Activated T-helper 1 cell treated with anti-CD3 and anti-CD28 coated beads, Interleukin-2, amount 50 U/mL, for 16 hours (primary cell): ENCODE measurements around the gene LRRC15.

Experiments
- DNase-seq, 2 donors: peaks; one replicate each; pipeline ENCODE4 v3.0.0-alpha.2; 2020; ENCODE audit warnings: low read depth in 1 of 2, low spot score in 1 of 2

Gene LRRC15

DNA sequence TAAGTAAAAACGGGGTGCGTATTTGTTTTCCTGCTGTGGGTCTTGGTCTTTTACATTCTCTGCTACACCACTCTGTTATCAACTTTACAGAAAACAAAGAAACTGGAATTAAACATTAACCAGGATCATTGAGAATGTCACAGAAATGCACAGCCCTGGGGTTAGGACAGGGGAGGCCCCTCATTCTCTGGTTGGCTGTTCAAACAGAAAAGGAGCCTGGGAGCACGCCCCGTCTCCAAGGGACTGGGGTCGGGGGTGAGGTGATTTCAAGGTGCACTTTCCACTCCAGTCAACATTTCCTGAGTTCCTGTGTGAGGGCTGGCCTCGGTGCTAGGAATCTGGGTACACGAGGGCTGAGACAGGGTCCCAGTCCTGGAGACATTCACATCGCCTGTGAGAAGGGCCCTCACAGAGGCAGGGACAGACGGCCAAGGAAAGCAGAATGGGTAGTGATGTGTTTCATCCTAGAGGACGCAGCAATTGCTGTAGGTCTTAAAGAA, 48.7 kb downstream of the LRRC15 start:
- DNase-seq: no peak

DNA sequence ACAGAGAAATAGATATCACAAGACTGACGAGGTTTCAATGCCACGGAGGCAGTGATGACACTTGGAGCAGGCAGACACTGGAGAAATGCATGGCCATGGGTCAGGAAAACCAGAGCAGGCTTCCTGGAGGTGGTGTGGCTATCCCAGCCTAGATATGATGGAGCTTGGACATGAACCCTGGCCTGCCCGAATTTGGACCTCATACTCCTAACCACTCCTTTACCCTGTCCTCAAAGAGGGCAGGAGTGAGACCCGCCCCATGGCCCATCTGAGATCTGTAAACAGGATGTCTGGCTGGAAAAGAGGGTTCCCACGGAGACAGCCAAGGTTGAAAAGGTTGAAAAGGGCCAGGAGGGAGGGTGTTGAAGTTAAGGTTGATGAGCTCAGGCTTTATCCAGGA, 49.4 kb downstream of the LRRC15 start:
- no peak for DNase-seq

DNA sequence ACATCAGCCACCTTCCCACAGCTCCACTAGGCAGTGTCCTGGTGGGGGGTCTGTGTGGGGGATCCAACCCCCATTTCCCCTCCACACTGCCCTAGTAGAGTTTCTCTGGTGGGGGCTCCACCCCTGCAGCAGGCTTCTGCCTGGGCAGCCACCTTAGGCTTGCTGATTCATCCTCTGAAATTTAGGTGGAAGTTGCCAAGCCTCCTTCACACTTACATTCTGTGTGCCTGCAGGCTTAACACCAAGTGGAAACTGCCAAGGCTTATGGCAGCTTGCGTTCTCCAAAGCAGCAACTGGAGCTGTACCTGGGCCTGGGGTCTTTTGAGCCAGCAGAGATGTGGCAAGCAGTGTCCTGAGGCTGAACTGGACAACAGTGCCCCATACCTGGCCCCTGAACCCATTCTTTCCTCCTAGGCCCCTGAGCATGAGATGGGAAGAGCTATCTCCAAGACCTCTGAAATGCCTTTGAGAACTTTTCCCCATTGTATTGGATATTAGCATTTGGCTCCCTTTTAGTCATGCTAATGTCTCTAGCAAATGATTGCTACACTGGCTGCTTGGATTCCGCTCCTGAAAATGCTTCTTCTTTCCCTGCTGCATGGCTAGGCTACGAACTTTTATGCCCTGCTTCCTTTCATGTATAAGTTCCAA, 50.9 kb downstream of the LRRC15 start:
- DNase-seq: no peak

GRCh38 chr3:194316918-194317317, 52.6 kb downstream of the LRRC15 start:
- DNase-seq: no peak

DNA sequence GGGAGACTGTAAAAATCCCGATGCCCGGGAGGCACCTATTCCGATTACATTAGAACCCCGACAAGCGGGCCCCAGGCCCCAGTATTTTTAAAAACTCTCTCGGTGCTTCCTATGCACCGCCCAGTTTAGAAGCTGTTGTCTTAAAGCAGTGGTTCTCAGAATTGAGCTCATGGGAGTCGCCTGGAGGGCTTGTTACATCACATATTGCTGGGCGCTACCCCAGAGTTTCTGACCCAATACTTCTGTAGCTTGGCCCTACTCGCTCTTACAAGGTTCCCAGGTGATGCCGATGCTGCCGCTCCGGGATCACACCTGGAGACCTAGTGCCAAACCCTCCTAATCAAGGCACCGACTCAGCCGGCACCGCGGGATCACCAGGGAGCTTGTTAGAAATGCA, 53.6 kb downstream of the LRRC15 start:
- DNase-seq: no peak

- peak; percentile 71 to 75 for DNase-seq
Observed at GRCh38 chr3:194315088-194315964, 54.2 kb downstream of the LRRC15 start.

DNA sequence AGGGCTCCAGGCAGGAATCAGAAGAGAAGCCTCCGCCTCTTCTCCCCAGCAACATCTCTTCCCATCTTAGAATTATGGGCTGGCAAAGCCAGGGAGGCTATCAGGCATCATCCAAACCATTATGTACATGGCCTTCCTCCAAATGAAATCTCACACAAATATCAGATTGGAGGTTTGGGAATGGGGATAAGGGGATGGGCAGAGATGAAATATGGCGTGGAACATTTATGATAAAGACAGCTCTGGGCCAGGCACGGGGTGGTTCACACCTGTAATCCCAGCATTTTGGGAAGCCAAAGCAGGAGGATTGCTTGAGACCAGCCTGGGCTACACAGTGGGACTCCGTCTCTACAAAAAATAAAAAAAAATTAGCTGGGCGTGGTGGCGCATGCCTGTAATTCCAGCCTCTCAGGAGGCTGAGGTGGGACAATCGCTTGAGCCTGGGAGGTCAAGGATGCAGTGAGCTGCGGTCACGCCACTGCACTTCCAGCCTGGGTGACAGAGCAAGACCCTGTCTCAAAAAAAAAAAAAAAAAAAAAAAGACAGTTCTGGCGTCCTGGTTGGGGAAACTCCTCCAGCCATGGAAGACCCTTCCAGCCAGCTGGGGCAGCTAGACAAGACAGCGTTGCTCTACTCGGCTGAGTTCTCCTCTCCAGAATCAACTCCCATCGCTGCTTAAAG, 55.0 kb downstream of the LRRC15 start:
- no peak for DNase-seq

DNA sequence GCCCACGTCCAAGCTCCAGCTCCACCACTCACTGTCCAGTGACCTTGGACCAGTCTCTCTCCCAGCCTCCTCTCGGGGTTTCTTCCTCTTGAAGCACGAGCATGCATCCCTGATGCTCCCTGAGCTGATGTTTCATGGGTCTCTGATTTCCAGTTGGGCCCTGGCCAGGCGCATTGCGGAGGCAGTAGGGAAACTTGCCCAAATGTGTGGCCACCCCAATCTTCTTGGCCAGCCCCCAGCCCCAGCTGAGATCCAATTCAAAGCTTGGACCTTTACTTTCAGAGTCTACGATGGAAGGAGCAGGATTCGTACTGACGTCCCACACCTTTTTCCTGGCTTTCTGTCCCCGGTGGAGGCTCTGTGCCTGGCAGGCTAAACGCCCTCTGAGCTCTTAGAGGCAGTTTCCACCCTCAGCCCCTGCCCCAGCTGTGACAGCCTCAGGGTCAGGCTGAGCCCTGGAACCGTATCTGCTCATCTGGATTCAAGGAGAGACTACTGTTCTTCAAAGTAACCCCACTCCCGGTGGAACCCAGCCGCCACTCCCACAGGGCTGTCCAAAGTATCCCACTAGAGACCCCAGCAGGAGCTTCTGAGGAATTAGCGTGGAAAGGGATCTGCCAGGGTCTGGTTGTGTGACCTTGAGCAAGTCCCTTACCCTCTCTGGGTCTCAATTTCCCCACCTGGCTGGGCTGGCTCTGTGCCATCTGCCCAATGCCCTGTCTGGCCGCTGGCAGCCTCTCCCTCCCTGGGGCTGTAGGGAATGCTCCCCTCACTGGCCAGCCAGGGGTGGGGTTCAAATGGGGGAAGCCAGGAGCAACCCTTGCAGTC, 55.8 kb downstream of the LRRC15 start:
- no peak for DNase-seq

DNA sequence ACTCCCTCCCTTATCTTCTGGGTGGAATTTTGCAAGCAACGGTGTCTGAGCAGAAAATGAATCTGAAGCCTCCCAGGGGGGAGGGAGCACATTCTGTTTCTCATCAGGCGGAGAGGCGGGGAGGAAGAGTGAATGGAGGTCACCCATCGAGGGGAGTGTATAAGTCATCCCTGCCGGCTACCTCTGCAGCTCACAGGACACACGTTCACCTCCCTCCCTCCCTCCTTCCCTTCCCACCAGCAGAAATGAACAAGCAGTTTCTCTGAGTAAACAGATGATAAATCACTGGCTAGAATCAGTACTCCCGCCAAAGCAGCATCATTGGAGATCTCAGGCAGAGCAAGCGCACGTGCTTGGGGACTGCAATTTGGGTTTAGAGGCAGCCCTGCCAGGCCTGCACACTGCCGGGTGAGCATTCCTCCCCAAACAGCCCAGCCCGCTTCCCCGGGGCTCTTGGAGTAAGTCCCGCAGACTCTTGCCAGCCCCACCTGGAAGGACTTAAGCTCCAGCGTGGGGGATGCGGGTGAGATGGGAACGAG, 56.7 kb downstream of the LRRC15 start:
- no peak for DNase-seq

GRCh38 chr3:194312186-194312742, 57.3 kb downstream of the LRRC15 start:
- DNase-seq: no peak

GRCh38 chr3:194311000-194311399, 58.5 kb downstream of the LRRC15 start:
- DNase-seq: no peak

- no peak for DNase-seq
Observed at GRCh38 chr3:194310060-194310835, 59.3 kb downstream of the LRRC15 start.

GRCh38 chr3:194308601-194309449, 60.7 kb downstream of the LRRC15 start:
- no peak for DNase-seq

DNA sequence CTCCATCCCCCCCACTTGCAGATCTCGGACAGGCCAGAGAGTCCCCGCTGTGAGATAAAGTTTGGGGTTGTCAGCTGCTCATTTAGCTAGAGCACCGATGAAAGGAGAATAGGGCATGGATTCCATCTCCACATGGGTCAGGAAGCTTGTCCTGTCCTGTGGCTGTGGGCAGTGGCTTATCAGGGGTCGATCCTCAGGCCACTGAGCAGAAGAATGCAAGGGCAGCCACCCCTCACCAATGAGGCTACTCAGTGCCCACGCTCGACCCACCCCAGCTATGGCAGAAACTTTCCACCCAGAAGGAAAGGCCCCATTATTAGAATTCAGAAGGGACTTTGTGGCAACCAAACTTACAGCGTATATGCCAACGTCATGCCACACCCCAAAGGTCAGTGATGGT, 61.7 kb downstream of the LRRC15 start:
- DNase-seq: no peak

DNA sequence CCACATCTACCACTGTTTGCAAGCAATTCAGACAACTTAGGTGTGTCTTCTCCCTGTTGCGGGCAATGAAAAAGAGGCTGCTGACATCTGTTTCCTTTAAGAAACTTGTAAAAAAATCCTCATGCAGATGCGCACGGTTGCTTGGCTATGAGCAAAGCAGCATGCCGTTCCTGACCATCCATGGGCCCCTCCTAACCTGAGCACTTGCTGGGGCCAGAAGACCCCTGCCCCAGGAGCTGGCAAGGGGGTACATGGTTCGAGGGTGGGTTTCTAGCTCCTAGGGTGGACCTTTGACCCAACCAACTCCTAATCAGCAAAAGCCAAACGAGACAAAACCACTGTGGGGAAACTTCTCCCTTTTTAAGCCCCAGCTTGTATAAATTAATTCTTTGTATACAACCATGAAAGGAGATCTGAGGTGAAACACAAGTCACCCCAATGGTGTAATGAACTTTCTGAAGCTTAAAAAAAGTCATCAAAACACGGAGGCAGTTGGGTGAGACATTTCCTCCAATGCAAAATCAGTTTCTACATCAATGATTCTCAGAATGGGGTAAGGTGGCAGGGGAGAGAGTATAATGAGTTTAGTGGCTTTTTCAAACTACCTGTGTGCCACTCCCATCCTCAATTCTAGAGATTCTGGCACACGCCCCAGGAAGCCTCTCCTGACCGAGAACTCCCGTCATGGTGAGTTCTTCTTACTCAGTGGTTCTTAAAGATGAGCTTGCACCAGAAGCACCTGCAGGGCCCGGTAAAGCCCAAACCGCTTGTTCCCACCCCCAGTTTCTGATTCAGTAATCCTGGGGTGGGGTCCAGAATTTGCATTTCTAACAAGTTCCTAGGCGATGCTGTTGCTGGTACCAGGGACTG, 62.5 kb downstream of the LRRC15 start:
- DNase-seq: no peak

DNA sequence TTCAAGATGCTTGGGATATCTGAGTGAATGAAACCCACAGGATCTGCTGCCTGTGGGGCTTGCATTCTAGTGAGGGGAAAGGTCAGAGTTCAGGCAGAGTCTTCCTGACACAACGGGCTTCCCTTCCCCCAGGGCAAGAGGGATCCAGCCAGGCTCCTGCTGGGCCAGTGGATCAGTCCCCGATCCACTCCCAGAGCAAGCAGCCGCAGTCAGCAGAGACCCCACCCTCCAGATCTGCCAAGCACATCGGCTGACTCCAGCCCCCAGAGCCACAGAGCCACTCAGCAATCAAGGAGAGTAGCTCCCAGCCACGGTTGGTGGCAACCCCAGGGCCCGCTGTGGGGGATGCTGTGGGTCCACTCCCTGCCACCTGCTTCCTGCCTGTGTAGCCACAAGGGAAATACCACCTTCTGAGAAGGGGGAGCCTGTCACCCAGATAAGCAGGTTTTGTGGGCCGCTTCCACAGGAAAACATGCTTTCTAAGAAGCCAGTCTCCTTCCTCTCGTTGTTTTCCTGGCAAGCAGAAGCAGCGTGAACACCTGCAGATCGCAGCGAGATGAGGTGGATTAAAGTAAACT, 63.3 kb downstream of the LRRC15 start:
- DNase-seq: no peak

- DNase-seq: no peak
Observed at GRCh38 chr3:194305356-194306108, 64.0 kb downstream of the LRRC15 start.
